H1 (cell line): ENCODE data around the gene ANKRD40. TPM values are rescaled to one million over a fixed set of nuclear protein-coding genes. Genes with fewer than 3 reads are reported as not detected.

Source experiments
- CTCF ChIA-PET: fragments of 300-600 bp; sonication (Branson Sonifier 250); formaldehyde crosslinking; loops from one replicate; lab custom pipeline; 2021; ENCODE audit not compliant: partially characterized antibody; lab: Charles Lee
- POLR2A ChIA-PET: fragments of 300-600 bp; sonication (Branson Sonifier 250); formaldehyde crosslinking; loops from one replicate; lab custom pipeline; 2021; ENCODE audit warnings: inconsistent platforms; ENCODE audit not compliant: partially characterized antibody; lab: Charles Lee
- DNase-seq, 2 experiments: peaks; one replicate each; pipeline versions ENCODE4 v3.0.0 to v3.0.0-alpha.2; 2010 to 2022; ENCODE audit warnings: low spot score in 2 of 2, low read depth in 1 of 2, mixed read lengths in 1 of 2
- FAIRE-seq: peaks from 2 replicates; lab custom pipeline; 2011; peaks lifted over from hg19 to GRCh38; lab: Jason Lieb, UNC
- H2AFZ ChIP-seq: 2 replicates; pipeline ENCODE4 v1.8.1; 2012; ENCODE audit warnings: low read length, inconsistent platforms
- H2AK5ac ChIP-seq: 2 replicates; pipeline ENCODE4 v1.6.1; 2013; ENCODE audit warnings: low read depth, low read length
- H2BK120ac ChIP-seq: replicated peaks from 2 replicates; pipeline ENCODE3; 2013; ENCODE audit warnings: low read depth, low read length, inconsistent platforms
- H2BK12ac ChIP-seq: 2 replicates; pipeline ENCODE4 v1.6.1; 2013; ENCODE audit warnings: low read depth, low read length
- H2BK15ac ChIP-seq: 2 replicates; pipeline ENCODE4 v1.6.1; 2013; ENCODE audit warnings: low read length
- H2BK20ac ChIP-seq: 2 replicates; pipeline ENCODE4 v1.6.1; 2013; ENCODE audit warnings: low read length
- H2BK5ac ChIP-seq: 2 replicates; pipeline ENCODE4 v1.6.1; 2013; ENCODE audit warnings: low read depth, low read length
- H3K14ac ChIP-seq: 2 replicates; pipeline ENCODE4 v1.6.1; 2013; ENCODE audit warnings: inconsistent platforms; ENCODE audit not compliant: insufficient read length
- H3K18ac ChIP-seq: 2 replicates; pipeline ENCODE4 v1.6.1; 2013; ENCODE audit warnings: low read length; ENCODE audit errors: extremely low read depth
- H3K23ac ChIP-seq: 2 replicates; pipeline ENCODE4 v1.6.1; 2013; ENCODE audit warnings: inconsistent platforms; ENCODE audit not compliant: insufficient read length
- H3K23me2 ChIP-seq: 2 replicates; pipeline ENCODE4 v1.6.1; 2013; ENCODE audit warnings: low read depth, low read length
- H3K27ac ChIP-seq: 2 replicates; pipeline ENCODE4 v1.6.1; 2011; ENCODE audit warnings: low read depth, low read length, inconsistent platforms
- H3K27me3 ChIP-seq, 4 experiments: replicated peaks in 1 of 4; 1 replicate in 1 of 4; 2 replicates in 3 of 4; pipeline versions ENCODE4 v1.6.1 to v1.8.1; 2011 to 2013; ENCODE audit warnings: low read length in 3 of 4, mild to moderate bottlenecking in 3 of 4, inconsistent platforms in 2 of 4, mixed read lengths in 2 of 4, moderate library complexity in 1 of 4; ENCODE audit not compliant: control insufficient read depth in 3 of 4, insufficient read depth in 3 of 4; ENCODE audit errors: extremely low read depth in 1 of 4
- H3K36me3 ChIP-seq, 4 experiments: 2 replicates each; pipeline versions ENCODE4 v1.6.1 to v1.8.1; 2011 to 2013; ENCODE audit warnings: mild to moderate bottlenecking in 4 of 4, low read length in 3 of 4, moderate library complexity in 2 of 4, control low read depth in 1 of 4, inconsistent platforms in 1 of 4; ENCODE audit not compliant: insufficient read depth in 4 of 4, control insufficient read depth in 2 of 4
- H3K4ac ChIP-seq: replicated peaks from 2 replicates; pipeline ENCODE3; 2013; ENCODE audit warnings: low read length, low read depth, mixed read lengths, inconsistent platforms; ENCODE audit not compliant: insufficient read length
- H3K4me1 ChIP-seq, 4 experiments: replicated peaks in 1 of 4; 1 replicate in 1 of 4; 2 replicates in 3 of 4; pipeline versions ENCODE4 v1.6.1 to v1.8.1; 2011 to 2013; ENCODE audit warnings: low read length in 3 of 4, inconsistent platforms in 2 of 4, mixed read lengths in 1 of 4; ENCODE audit not compliant: insufficient read depth in 4 of 4, control insufficient read depth in 3 of 4
- H3K4me2 ChIP-seq, 2 experiments: 2 replicates each; pipeline versions ENCODE4 v1.6.1 to v1.8.1; 2011 to 2013; ENCODE audit warnings: low read depth in 2 of 2, low read length in 2 of 2, control low read depth in 1 of 2, inconsistent platforms in 1 of 2, mild to moderate bottlenecking in 1 of 2; ENCODE audit not compliant: insufficient read depth in 1 of 2
- H3K4me3 ChIP-seq, 4 experiments: fragments of 200-600, 300-600 bp in 1 of 4; sonication (generic), shearing (Covaris generic), sonication (Bioruptor Twin) in 1 of 4; 2 replicates each; pipeline versions ENCODE4 v1.5.1 to v1.8.1; 2011 to 2016; ENCODE audit warnings: low read length in 4 of 4, low read depth in 3 of 4, control low read depth in 2 of 4, inconsistent platforms in 2 of 4, mild to moderate bottlenecking in 2 of 4, mixed read lengths in 1 of 4, moderate library complexity in 1 of 4; ENCODE audit not compliant: insufficient read depth in 2 of 4; ENCODE audit errors: extremely low read depth in 1 of 4
- H3K56ac ChIP-seq: replicated peaks from 2 replicates; pipeline ENCODE3; 2013; ENCODE audit warnings: low read depth, mild to moderate bottlenecking, mixed read lengths, low read length, inconsistent platforms; ENCODE audit not compliant: insufficient read length
- H3K79me1 ChIP-seq: 2 replicates; pipeline ENCODE4 v1.6.1; 2013; ENCODE audit warnings: low read depth, low read length, control low read depth
- H3K79me2 ChIP-seq, 2 experiments: 2 replicates each; pipeline versions ENCODE4 v1.6.1 to v1.8.1; 2012 to 2013; ENCODE audit warnings: low read length in 2 of 2, mild to moderate bottlenecking in 2 of 2, inconsistent platforms in 1 of 2; ENCODE audit not compliant: insufficient read depth in 2 of 2, control insufficient read depth in 1 of 2
- H3K9ac ChIP-seq, 4 experiments: replicated peaks in 1 of 4; 1 replicate in 1 of 4; 2 replicates in 3 of 4; pipeline versions ENCODE4 v1.6.1 to v1.8.1; 2011 to 2013; ENCODE audit warnings: low read depth in 3 of 4, low read length in 3 of 4, control low read depth in 2 of 4, mild to moderate bottlenecking in 2 of 4, moderate library complexity in 2 of 4, inconsistent platforms in 1 of 4; ENCODE audit errors: extremely low read depth in 1 of 4
- H3K9me3 ChIP-seq, 2 experiments: 2 replicates each; pipeline versions ENCODE4 v1.6.1 to v1.8.1; 2012 to 2013; ENCODE audit warnings: mild to moderate bottlenecking in 2 of 2, moderate library complexity in 2 of 2, control low read depth in 1 of 2, inconsistent platforms in 1 of 2, low read depth in 1 of 2, low read length in 1 of 2, mixed read lengths in 1 of 2; ENCODE audit not compliant: insufficient read depth in 2 of 2
- H4K20me1 ChIP-seq, 2 experiments: replicated peaks in 1 of 2; 2 replicates each; pipeline versions ENCODE3 to v1.8.1; 2011 to 2013; ENCODE audit warnings: inconsistent platforms in 2 of 2, low read length in 2 of 2, mild to moderate bottlenecking in 1 of 2; ENCODE audit not compliant: insufficient read depth in 2 of 2, control insufficient read depth in 1 of 2
- H4K5ac ChIP-seq: 2 replicates; pipeline ENCODE4 v1.6.1; 2013; ENCODE audit warnings: low read length, low read depth, mixed read lengths, inconsistent platforms; ENCODE audit not compliant: insufficient read length
- H4K8ac ChIP-seq: 2 replicates; pipeline ENCODE4 v1.8.0; 2013; ENCODE audit warnings: mild to moderate bottlenecking, moderate library complexity, low read length, inconsistent platforms; ENCODE audit not compliant: insufficient read depth; ENCODE audit errors: extremely low read depth
- H4K91ac ChIP-seq: replicated peaks from 2 replicates; pipeline ENCODE3; 2013; ENCODE audit warnings: low read length, mixed read lengths, inconsistent platforms; ENCODE audit not compliant: insufficient read length
- CEBPB ChIP-seq: IDR thresholded peaks from 2 replicates; pipeline ENCODE4 v1.6.1; 2012; ENCODE audit warnings: low read depth, low read length
- CTBP2 ChIP-seq: IDR thresholded peaks from 2 replicates; pipeline ENCODE4 v1.7.0; 2011; ENCODE audit warnings: borderline replicate concordance, mild to moderate bottlenecking, moderate library complexity, mixed read lengths, low read length; ENCODE audit not compliant: insufficient read depth, insufficient read length
- E2F6 ChIP-seq: IDR thresholded peaks from 2 replicates; pipeline ENCODE4 v1.6.1; 2012; ENCODE audit warnings: inconsistent platforms
- POLR2A ChIP-seq, 2 experiments: IDR thresholded peaks; 1 replicate in 1 of 2; 2 replicates in 1 of 2; pipeline ENCODE4 v1.6.1; 2011; ENCODE audit warnings: low read depth in 2 of 2, low read length in 2 of 2, mild to moderate bottlenecking in 2 of 2; ENCODE audit errors: control extremely low read depth in 1 of 2
- POLR2AphosphoS5 ChIP-seq: IDR thresholded peaks from 2 replicates; pipeline ENCODE4 v1.6.1; 2011; ENCODE audit warnings: low read depth, low read length
- RBBP5 ChIP-seq: IDR thresholded peaks from 2 replicates; pipeline ENCODE4 v1.7.1; 2012; ENCODE audit warnings: low read depth, mild to moderate bottlenecking, inconsistent platforms, low read length, moderate library complexity, borderline replicate concordance
- RNF2 ChIP-seq: fragments of 200-900, 300-1000 bp; sonication (generic); IDR thresholded peaks from 2 replicates; pipeline ENCODE4 v1.7.1; 2016; ENCODE audit warnings: borderline replicate concordance, low read depth, mild to moderate bottlenecking, antibody characterized with exemption, low read length; ENCODE audit not compliant: poor library complexity, severe bottlenecking; ENCODE audit errors: missing control alignments
- SUZ12 ChIP-seq: fragments of 200-600 bp; sonication (generic); IDR thresholded peaks from 2 replicates; pipeline ENCODE4 v1.6.1; 2012; ENCODE audit warnings: mild to moderate bottlenecking, inconsistent platforms, low read length, moderate library complexity, mixed read lengths
- TAF1 ChIP-seq: IDR thresholded peaks from 2 replicates; pipeline ENCODE4 v1.6.1; 2011; ENCODE audit warnings: mild to moderate bottlenecking, low read depth, low read length
- TAF7 ChIP-seq: optimal IDR thresholded peaks from 2 replicates; pipeline ENCODE3; 2011; ENCODE audit warnings: low read depth, mild to moderate bottlenecking, inconsistent platforms, low read length, moderate library complexity, borderline replicate concordance
- YY1 ChIP-seq: IDR thresholded peaks from 2 replicates; pipeline ENCODE4 v1.6.1; 2011; ENCODE audit warnings: low read depth, mild to moderate bottlenecking, low read length
- ZNF274 ChIP-seq: IDR thresholded peaks from 2 replicates; pipeline ENCODE4 v1.7.0; 2012; ENCODE audit warnings: low read length, borderline replicate concordance; ENCODE audit errors: extremely low read depth
- WGBS, 2 experiments: shearing (Covaris generic) in 1 of 2; methylation state at CpG; one replicate each; pipeline versions ENCODE4 v1.1.6 to v1.1.7; 2013 to 2015; ENCODE audit warnings: low lambda C conversion rate in 2 of 2, mixed read lengths in 2 of 2, inconsistent platforms in 1 of 2, low coverage in 1 of 2, missing lambda C conversion rate in 1 of 2; ENCODE audit not compliant: insufficient replicate concordance in 2 of 2, insufficient coverage in 1 of 2, insufficient read length in 1 of 2; ENCODE audit errors: extremely low coverage in 1 of 2, missing lambda C conversion rate in 1 of 2; 5-methylcytosine and 5-hydroxymethylcytosine counted together
- polyA plus RNA-seq, 7 experiments: library from polyadenylated mRNA; depleted of rRNA in 3 of 7; stranded (reverse) in 5 of 7; unstranded in 2 of 7; fragments of >200 nt in 5 of 7; fragments of 200-250 nt in 2 of 7; gene quantifications; 1 replicate in 5 of 7; 2 replicates in 1 of 7; 4 replicates in 1 of 7; pipeline versions ENCODE4 v1.2.1 to v1.2.3, GENCODE V29; 2011 to 2013; ENCODE audit warnings: missing spikeins in 2 of 7, mixed read lengths in 2 of 7
- total RNA-seq: library from RNA; stranded (reverse); fragmentation: NEBNext Ultra II Directional; extraction: Animal tissue kit (Norgen Biotek cat#: 25700); gene quantifications from 2 replicates; pipeline ENCODE4 v1.2.1, GENCODE V29; 2021

Gene ANKRD40
- total and polyA plus RNA-seq, 2 of the 8 experiments (the other 6 are each of a cell fraction or from before 2014, with no cell fraction given): 26.1 to 50.1 TPM

- Histone ChIP-seq H4K91ac (no peak overlapping the region), H3K9ac (no peak overlapping the region), H3K4me3 (no peak overlapping the region), H2AK5ac (no peak overlapping the region), H3K56ac (no peak overlapping the region), H4K20me1 (no peaks in the 10 kb centered on the region), H3K14ac (no peak overlapping the region), H3K23ac (no peak overlapping the region), H2AFZ (no peak overlapping the region), H3K4me1 (no peaks in the 10 kb centered on the region; a peak in 1 of 7 replicates), H3K79me1 (no peaks in the 10 kb centered on the region), H3K18ac (no peak overlapping the region), H3K4ac (no peak overlapping the region), H2BK12ac (no peak overlapping the region), H3K23me2 (no peaks in the 10 kb centered on the region), H2BK5ac (no peak overlapping the region), H2BK120ac (no peak overlapping the region), H2BK20ac (no peak overlapping the region), H3K9me3 (no peaks in the 10 kb centered on the region), H3K27ac (no peak overlapping the region), H4K5ac (no peak overlapping the region), H3K36me3 (no peaks in the 10 kb centered on the region), H2BK15ac (no peak overlapping the region), H4K8ac (no peak overlapping the region; the same call in 1 of the 2 replicates), H3K27me3 (no peaks in the 10 kb centered on the region), H3K4me2 (no peak overlapping the region), H3K79me2 (no peaks in the 10 kb centered on the region)
- DNase-seq: no peak
- no peak for FAIRE-seq
- WGBS, 2 experiments: 93% methylated on average over 11 of the region's 11 CpGs; no CpG with 5 or more reads in 1 of the 2 experiments
- CTCF ChIA-PET: interaction anchor here (0.8 to 20.2 kb wide), 10 partner anchors 10 to 509 kb away, joined by 3 to 391 read pairs (median 5); partner anchors contain the start of gene LRRC59
- POLR2A ChIA-PET: interaction anchor here (1.3 kb wide), 1 partner anchor 19 kb away, joined by 3 read pairs; no protein-coding TSS in a partner anchor
- TF ChIP-seq CTBP2 (no peak), TAF1 (no peak), YY1 (no peak), SUZ12 (no peak), POLR2AphosphoS5 (no peak), ZNF274 (no peak), RNF2 (no peak), CEBPB (no peak), RBBP5 (no peak), TAF7 (no peak), E2F6 (no peak), POLR2A (IDR thresholded peaks at IDR 0.05; ENCODE audit: control extremely low read depth in 1 of 2, low read depth in 2 of 2, low read length in 2 of 2) (no peak)
Measured at GRCh38 chr17:50679008-50679544, 28.6 kb downstream of the ANKRD40 start.
